ENCODE data around the gene C19orf12.
"Not testable (repeated sequence)": the region's sequence is repeated elsewhere in the genome, so short reads cannot be mapped to it uniquely, and the experiment has no call there.

C19orf12 gene

GRCh38 chr19:29673451-29674371, 41.4 kb downstream of the C19orf12 start:
- no peak for DNase-seq

GRCh38 chr19:29672933-29673336, 42.1 kb downstream of the C19orf12 start:
- DNase-seq: no peak

- no peak for DNase-seq
Observed at GRCh38 chr19:29672319-29672932, 42.6 kb downstream of the C19orf12 start.

GRCh38 chr19:29671393-29672160, 43.5 kb downstream of the C19orf12 start:
- no peak for DNase-seq

- not testable (repeated sequence) for DNase-seq
Observed at GRCh38 chr19:29671026-29671392, 44.1 kb downstream of the C19orf12 start.

- DNase-seq: no peak
Observed at GRCh38 chr19:29670255-29670654, 44.8 kb downstream of the C19orf12 start.

- no peak for DNase-seq
Observed at GRCh38 chr19:29668746-29669609, 46.1 kb downstream of the C19orf12 start.

GRCh38 chr19:29667901-29668341, 47.1 kb downstream of the C19orf12 start:
- DNase-seq: no peak

GRCh38 chr19:29667387-29667783, 47.7 kb downstream of the C19orf12 start:
- no peak for DNase-seq

GRCh38 chr19:29666578-29667386, 48.3 kb downstream of the C19orf12 start:
- DNase-seq: no peak

GRCh38 chr19:29665826-29666577, 49.1 kb downstream of the C19orf12 start:
- no peak for DNase-seq

- DNase-seq: peak; percentile 75
Observed at GRCh38 chr19:29665215-29665825, 49.7 kb downstream of the C19orf12 start, which contains the start of gene PLEKHF1. Gene PLEKHF1 (plus strand): TSS chr19:29665461. CDS start chr19:29673840, 8,379 bp downstream.

GRCh38 chr19:29664753-29665214, 50.3 kb downstream of the C19orf12 start:
- no peak for DNase-seq

- no peak for DNase-seq
Observed at GRCh38 chr19:29663861-29664752, 51.0 kb downstream of the C19orf12 start.

GRCh38 chr19:29662604-29663404, 52.3 kb downstream of the C19orf12 start:
- DNase-seq: no peak

- no peak for DNase-seq
Observed at GRCh38 chr19:29662278-29662603, 52.8 kb downstream of the C19orf12 start.

GRCh38 chr19:29660835-29661234, 54.2 kb downstream of the C19orf12 start:
- DNase-seq: no peak
